GM18499 (cell line): Measurements from ENCODE around the gene RPL26.

Source experiments
- ATAC-seq: cut with Tn5 transposase; IDR thresholded peaks from one replicate; pipeline ENCODE4 v1.9.1; 2021; ENCODE audit warnings: moderate number of reproducible peaks; ENCODE audit not compliant: insufficient read depth, unreplicated experiment

The RPL26 gene

DNA sequence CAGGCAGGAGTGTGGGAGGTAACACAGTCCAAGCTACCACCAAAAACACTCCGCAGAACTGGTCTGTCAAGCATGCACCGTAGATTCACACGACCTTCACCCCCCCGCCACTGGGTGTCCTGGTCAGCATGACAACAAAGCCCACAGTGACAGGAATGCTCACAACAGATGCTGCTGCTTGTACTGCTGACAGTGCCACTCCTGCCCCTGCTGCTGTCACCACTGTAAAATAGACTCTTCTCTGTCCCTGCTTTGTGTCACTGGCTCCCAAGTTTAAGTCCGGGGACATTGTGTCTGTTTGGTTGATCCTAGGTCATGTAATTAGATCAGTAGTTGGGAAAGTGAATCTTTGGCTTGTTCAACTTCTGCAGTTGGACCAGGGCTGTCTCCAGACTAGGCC is 50.3 kb downstream of the RPL26 start:
- no peak for ATAC-seq

DNA sequence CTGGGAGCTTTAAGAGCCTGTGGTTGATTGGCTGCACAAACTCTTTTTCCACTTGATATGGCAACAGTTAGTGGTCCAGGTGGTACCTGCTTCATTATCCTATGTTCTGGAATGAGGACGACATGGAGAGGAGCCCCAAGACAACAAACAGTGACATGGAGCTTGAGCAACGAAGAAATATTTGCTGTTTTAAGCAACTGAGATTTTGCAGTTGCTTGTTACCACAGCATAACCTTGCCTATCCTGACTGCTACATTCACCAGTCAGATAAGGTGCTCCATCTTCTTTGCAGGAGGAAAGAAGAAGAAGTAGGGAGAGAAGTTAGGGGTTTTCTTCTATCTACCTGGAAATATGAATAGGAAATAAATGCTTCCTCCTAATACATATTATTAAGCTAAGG is 50.9 kb downstream of the RPL26 start:
- ATAC-seq = no peak
